Stimulated activated CD4-positive, alpha-beta T cell treated with anti-CD3 and anti-CD28 coated beads, Interleukin-1b, Interleukin-23, amount 100 ng/mL, for 4 hours (primary cell): Measurements from ENCODE around the gene CHMP4A.

Experiments used
- DNase-seq, 2 donors: peaks; one replicate each; pipeline ENCODE4 v3.0.0-alpha.2; 2020; ENCODE audit warnings: low read depth in 2 of 2

The CHMP4A gene, protein sequence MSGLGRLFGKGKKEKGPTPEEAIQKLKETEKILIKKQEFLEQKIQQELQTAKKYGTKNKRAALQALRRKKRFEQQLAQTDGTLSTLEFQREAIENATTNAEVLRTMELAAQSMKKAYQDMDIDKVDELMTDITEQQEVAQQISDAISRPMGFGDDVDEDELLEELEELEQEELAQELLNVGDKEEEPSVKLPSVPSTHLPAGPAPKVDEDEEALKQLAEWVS

DNA sequence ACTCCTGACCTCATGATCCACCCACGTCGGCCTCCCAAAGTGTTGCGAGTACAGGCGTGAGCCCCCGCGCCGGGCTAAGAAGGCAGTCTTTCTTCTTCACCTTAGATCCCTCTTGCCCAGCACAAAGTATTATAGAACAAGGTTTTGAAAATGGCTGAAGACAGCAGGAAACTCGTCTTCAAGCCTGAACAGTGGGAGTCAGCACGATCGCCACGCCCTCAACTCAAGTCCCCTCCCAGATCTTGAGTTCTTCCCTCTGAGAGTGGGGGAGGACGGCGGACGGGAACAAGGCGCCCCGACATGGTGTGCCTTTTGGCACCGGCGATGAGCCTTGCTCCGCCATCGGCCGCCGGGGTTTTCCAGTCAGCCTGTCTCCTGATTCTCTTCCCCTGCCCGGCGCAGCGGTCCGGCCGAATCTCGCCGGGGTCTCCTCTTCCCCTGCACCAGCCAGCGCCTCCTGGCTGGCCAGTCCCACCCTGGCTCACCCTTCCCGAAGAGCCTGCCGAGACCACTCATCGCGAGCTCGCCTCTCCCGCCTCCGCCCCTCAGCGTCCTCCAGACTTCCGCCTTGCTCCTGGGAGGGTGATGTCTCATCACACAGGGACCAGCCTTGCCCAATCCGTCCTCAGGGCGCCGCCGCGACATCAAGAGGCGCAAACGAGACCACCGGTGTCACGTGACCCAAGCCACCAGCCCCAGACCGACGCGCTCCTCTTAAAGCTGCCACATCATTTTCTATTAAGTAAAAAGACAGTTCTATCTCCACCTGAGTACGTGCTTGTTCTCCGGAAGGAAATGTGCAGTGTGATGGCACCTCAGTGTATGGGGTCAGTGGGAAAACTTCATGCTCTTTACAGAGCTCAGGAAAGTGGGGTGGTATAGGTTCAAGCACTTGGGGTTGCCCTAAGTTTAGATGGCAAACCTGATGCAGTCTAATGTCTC is at the start of gene CHMP4A:
Gene CHMP4A, minus strand, starts transcription at position 565 of the 942 bp plus-strand sequence. Its CDS starts 49 bp downstream, at position 516.
- DNase-seq = peak; percentile 89

DNA sequence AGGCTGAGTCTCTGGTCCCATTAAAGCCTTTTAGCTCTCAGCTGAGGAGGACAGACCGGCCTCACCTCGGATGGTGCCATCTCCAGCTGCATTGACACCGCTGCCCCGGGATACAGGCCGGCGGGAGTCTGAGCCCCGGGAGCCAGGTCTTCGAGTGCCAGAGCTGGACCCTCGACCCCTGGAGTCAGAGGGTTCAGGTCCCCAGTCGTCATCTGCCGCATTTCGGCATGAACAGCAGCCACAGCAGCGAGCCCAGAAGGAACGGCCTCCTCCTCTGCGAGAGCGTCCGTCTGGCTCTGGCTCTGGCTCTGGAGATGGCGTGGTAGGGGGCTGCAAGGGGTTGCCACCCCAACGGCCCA is 48.7 kb upstream of the CHMP4A start:
- no peak for DNase-seq

DNA sequence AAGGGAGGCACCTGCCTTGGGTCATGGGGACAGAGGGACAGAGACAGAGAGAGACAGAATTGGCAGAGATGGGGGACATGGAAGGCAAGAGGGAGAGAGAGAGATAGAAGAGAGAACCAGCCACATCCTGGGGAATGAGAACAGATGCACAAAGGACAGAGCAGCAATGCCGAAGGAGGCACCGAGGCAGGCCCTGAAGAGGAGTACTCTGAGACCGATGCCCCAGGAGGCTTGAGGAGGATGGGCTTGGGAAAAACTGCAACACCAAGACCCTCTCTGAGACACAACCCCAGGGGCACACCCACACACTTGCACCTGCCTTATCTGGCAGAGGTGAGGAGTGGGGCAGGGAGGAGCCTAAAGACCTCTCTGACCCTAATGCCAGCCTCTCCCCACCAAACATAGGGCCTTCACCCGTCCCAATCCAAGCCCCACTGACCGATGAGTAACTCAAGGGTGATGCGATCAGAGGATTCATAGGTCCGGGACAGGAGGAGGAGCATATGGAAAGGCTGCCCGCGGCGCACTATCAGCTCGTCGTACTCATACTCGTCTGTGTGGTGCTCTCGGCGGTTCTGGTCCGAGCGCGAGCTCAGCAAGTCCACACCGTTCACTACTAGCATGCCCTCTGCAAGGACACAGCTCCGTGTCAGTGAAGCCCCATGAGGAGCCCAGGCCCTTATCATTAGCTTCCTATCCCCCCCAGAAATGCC is 48.1 kb upstream of the CHMP4A start:
- no peak for DNase-seq

DNA sequence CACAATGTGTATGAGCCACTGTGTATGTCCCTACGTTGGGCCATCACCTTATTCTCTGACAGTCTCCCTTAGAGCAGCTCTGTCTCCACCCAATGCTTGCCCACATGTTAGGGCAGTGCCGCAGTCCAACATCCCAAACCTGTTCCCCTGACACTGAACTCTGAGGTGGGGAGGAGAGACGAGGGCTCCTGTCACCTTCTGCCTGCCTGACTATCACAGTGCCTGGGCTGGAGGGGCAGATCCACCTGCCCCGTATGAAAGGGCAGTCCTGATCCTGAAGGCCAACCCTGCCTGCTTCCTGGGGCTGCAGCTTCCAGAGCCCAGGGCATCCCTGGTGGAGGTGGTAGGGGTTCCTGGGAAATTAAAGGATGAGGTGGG is 47.5 kb upstream of the CHMP4A start:
- DNase-seq = no peak

DNA sequence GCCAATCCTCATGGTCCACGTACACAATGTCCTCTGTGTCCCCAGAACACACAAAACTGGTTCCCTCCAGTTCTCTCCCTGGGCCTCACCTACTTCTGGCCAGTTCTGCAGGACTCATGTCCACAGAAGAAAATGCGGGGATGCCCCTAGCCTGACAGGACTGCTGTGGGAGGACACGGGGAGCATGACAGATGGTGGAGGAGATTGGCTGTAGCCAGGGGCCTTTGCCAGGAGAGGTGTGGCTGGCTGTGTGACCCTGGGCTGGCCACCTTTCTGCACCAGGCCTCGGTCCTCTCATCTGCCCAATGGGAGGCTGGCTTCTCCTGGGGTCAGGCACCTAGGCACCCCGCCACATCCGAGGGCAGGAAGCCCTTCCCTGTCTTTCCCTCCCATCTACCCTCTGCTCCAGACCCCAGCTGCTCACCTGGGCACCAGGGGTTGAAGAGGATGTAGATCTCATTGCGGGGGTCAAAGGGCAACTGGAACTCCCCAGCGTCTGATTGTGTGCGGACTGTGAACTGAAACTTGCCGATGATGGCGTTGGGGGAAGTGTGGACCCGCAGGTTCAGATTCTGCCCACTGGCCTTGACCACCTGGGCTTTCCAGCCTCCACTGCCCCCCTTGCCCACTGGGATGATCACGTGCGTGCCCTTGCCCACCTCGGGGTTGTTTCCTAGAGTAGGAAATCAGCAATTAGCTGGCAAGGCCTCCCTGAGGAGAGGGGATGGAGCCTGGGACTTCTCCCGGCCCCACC is 46.9 kb upstream of the CHMP4A start:
- no peak for DNase-seq

DNA sequence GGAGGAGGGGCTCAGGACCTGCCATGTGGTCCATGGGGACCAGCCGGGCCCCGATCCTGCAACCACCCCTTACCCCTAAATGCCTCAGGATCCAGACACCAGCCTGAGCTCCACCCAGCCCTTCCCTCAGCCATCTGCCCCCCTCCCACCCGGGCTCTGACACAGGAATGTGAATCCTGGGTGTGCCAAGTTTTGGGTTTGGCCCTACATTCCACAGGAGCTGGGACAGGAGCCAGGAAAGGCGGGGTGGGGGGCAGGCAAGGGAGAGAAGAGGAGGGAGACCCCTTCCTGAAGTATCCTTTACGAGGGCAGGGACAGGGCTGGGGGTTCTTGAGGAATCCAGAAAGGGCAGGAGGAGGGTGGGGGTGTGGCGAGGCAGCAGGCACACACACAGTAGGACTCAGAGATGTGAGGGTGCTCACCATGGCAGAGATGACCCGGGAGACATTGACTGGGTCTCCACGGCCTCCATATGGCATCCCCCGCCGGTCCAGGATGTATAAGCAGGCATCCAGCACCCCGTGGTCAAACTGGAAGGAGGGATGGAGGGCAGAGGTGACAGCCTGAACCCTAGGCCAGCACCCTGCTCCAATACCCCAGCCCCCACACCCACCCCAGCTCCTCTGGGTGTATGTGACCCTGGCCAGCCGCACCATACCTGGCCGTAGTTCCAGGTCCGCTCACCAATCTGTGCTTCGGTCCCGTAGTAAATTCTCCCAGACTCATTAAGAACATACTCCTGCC is 46.2 kb upstream of the CHMP4A start:
- DNase-seq = no peak

DNA sequence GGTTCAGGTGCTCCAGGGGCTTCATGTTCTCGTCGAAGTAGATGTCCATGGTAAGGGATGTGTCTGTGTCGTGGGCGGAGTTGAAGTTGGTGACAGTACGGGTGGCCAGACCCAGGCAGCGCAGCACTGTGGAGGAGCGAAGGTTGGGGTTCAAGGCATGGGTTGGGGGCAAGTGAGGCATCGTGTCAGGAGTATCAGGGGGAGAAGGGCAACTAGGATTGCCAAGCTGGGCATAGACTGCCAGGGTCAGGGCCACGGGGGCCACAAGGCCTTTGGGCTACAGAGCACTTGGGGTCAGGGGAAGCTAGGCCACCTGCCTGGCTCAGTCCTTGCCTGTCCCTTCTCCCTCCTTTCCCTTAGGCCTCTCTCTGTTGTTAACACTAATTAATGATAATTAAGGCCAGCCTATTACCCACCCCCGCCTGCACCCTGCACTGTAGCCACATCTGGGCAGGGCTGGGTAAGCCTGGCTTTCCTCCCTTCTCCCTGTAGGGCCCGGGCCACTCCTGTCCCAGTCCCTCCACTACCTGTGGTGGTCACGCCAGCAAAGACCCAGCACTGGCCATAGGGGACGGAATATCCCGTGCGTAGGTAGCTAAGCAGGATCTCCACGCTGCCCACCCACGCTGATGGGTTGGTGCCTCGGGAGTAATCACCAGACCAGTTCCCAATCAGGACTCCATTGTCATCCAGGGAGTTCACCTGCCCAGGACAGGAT is 45.4 kb upstream of the CHMP4A start:
- no peak for DNase-seq

DNA sequence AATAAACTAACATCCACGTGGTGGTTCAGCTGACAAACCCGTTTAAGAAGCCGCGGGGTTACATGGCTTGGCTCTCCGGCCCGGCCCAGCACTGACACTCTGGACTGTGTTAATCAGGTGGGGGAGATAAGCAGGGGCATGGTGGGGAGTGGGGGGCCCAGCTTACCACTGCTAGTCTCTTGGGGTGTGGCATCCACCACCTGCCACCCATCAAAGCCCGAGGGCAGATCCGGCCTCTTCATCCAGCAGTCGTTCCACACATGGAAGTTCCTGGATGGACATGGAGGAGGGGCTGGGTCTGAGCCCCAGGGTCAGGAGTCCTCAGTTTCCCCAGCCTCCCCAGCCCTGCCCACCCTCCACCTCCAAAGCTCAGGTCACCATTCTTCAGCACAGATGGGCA is 44.8 kb upstream of the CHMP4A start:
- no peak for DNase-seq

DNA sequence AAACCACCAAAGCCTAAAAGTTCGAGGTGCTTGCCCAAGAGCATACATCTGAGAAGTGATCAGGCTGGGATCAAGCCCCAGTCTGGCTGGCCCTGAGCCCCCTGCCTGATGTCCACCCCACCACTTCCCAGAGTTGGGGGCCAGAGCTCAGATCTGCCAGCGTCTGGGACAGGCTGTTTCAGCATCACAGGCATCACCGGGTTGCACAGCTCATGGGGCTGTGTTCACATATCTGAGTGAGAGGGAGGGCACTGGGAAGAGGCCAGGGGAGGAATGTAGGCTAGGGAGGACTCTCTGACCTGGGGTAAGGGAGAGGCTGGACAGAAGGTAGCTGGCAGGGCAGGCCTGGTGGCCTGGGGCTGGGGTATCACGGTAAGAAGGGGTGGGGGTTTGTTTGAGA is 43.7 kb upstream of the CHMP4A start:
- DNase-seq = no peak

DNA sequence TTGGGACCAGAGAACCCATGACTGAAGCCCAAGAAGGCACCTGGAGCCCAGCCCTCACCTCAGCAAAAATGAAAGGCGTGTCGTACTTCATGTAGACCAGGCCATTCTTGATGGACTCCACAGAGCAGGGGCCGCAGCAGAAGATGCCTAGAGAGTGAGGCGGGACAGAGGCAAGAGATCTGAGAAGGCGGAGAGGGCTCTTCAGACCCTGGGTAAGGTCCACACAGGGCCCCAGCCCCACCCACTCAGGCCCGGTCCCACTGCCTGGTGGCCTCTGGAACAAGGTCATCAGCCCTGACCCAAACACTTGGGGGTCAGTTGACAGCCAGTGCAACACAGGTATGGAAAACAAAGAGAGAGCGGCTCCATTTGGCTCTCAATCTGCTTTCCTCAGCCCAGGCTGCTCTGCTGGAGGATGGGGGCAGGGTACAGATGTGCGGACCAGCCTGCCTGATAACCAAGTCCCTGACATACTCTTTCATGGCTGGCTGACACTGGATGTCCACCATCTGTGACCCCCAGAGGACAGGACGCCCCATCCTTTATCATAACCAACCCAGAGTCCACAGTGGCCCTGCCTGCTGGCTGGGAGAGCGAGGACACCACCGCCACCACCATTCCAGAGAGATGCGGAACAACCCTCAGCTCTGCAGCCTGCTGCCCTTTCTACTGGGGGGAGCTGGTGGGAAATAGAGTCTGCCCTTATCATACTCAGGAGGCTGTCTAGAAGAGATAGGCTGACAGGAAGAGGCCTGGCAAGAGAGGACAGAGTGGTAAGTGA is 42.8 kb upstream of the CHMP4A start:
- no peak for DNase-seq

DNA sequence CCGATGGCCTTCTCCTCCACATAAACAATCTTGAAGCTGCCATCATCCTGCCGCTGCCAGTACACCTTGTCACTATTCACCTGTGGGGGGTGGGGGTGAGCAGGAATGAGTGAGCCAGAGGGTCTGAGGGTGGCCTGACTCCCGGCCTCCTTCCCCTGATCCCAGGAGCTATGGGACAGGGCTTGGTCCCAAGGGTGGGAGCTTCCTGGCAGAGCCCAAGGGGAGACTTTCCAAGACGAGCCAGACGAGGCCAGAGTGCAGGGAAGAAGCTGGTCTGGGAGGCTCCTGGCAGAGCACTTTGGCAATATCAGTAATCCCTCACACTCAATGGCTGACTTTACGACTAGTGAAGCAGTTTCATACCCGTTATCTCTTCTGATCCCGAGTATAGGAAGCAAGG is 42.1 kb upstream of the CHMP4A start:
- no peak for DNase-seq

DNA sequence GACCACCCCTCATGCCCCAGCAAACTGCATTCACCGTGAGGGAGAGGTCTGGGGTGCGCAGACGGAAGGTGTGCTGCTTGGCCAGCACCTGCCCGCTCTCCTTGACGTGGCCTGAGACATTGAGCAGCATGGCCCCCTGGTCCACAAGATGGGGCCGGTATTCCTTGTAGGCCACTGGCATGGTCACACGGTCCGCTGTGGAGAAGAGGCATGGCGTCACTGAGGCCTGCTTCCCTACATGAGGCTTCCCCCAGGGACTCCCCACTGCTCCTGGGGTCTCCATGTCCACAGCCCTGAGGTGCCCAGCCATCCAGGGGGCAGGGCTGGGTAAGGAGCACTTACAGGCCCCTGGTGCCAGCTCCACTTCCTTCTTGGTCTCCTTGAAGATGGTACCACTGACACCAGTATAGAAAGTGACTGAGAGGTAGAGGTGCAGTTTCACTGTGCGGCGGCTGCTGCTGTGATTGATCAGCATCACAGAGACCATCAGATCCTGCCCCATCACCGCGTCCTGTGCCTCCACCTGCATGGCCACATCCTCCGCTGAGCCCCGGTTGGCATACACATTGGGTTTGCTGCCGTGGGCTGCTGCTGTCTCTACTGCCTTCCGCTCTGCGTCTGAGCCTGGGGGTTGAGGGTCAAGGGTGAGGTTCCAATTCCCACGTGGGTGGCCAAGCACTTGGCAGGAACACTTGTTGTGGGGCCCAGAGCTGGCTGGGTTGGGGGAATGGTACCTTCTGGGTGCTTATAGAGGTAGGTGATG is 41.5 kb upstream of the CHMP4A start:
- DNase-seq = no peak

DNA sequence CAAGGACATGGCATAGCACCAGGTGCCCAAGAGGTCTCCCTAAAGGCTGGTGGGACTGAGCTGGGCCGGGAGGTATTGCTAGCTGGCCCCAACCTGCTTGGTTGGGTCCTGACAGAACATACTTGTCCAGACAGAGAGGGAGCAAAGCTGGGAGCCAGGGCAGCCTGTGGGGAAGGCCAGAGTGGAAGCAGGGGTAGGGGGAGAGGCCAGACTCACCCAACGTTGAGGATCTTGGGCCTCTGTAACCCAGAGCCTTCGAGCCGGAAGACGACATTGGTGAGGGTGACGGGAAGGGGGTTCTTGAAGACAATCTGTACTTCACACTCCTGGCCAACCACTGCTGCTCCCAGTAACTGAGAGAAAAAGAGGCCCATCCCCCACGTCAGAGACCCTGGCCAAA is 40.6 kb upstream of the CHMP4A start:
- DNase-seq = no peak

DNA sequence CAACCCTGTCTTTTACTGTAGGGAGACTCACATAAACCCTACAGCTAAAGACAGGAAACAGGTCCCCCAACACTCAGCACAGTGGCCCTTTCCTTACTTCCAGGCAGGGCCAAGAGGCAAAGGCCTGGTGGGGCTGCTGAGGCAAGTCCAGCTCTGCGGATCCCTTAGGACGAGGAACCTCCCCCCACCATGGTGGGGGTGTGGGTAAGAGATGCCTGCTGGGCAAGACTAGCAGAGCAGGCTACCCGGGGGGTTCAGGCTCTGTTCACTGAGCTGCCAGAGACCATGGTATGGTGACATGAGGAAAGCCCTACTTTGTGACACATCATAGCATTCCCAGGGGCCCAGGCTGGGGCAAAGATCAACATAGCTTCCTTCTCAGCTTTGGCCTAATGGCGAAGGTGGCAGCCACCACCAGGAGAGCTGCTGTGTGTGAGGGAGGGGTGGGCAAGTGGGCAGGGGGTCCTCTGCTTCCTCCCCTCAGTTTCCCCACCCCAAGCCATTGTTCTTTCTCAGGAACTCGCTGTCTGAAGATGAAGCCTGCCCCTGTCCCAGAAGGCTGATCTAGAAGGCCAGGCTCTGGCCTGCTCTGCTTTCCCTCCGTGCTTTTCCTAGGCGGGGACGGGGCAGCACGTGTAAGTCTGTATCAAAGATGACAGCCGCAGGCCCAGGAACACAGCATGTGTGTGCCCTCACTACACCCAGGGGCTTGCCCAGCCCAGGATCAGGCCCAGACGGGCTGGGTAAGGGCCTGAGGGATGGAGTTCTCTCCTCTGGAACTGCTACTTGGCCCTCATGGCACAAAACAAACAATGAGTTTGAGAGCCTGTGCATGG is 39.2 kb upstream of the CHMP4A start:
- no peak for DNase-seq

DNA sequence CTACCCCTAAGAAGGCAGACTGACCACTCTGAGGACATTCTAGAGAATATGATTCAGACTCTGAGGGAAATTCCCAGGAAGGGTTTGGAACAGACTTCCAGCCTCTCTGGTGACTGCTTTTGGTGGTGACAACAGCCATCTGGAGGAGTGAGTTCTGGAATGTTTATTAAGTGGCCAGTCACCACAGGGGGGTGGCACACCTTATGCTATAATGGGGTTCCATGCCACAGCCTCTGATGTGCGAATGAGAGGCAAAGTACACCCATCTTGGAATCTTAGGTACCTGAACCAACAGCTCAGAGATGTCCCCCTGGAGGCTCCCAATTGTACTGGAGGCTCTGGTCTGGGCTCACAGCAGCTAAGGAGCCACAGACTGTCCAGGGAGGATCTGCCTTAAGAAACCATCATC is 38.6 kb upstream of the CHMP4A start:
- no peak for DNase-seq

DNA sequence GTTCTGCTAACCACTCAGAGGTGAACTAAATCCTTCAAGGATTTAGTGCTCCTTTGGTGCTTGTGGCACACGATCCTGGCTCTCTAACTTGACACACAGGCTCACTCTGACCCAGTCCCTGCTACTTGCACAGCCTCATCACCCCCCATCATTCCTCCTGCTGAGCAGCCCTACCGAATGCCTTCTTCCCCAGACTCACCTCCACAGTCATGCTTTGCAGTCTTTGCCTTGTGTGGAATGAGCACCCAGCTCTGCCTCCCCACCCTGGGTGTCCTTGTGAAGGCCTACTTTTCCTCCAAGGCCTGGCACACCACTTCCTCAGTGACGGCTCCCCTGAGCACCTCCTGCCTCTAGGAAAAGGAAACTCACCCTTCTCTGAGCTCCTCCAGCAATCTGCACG is 37.1 kb upstream of the CHMP4A start:
- no peak for DNase-seq

DNA sequence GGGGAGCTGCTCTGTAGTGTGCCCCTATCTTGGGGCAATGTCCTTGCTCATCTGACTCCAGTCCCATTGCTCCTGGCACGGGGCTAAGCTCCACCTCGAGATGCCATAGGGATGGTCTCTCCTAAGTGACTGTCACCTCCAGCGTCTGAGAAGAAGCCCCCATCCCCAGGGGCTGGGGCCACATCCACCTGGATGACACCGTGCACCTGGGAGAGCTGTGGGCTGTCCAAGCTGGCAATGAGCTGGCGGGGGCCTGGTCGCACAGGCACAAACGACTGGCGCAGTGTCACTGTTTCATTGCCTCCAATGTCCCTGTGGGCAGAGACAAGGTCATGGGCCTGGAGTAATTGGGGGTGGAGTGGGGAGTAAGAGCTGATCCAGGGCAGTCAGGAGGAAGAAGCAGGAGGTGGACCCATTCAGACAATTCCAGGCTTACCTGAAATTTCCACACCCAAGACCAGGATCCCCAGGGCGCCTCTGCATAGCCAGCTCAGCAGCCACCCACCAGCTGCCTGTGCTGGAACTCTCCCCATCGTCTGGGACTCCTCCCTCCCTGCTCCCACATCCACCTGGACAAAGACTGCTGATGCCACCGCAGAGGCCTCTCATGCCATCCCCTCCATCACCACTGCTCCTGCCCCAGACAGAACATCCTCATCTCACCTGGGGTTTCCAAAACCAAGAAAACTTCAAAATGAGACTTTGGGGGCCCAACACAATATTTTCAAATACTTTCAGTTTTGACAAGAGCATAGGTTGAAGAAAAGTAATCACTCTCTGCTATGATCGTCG is 36.1 kb upstream of the CHMP4A start:
- DNase-seq = no peak
